GM23248 (cell line): ENCODE measurements around the gene SPATC1L. TPM values are rescaled to one million over a fixed set of nuclear protein-coding genes. Genes with fewer than 3 reads are reported as not detected.

Experiments
- DNase-seq: peaks from one replicate; pipeline ENCODE4 v3.0.0-alpha.2; 2015
- H2AFZ ChIP-seq: fragments of 200-600 bp; sonication (generic); 2 replicates; pipeline ENCODE4 v1.6.1; 2016; ENCODE audit warnings: antibody characterized with exemption
- H3F3A ChIP-seq: fragments of 200-600 bp; sonication (generic); 2 replicates; pipeline ENCODE4 v1.6.1; 2016; ENCODE audit warnings: mild to moderate bottlenecking, antibody characterized with exemption, mixed run types; ENCODE audit not compliant: insufficient read depth
- H3K27ac ChIP-seq: fragments of 200-600 bp; sonication (generic); 2 replicates; pipeline ENCODE4 v1.5.1; 2016; ENCODE audit warnings: mild to moderate bottlenecking
- H3K27me3 ChIP-seq: fragments of 200-600 bp; sonication (generic); replicated peaks from 2 replicates; pipeline ENCODE4 v1.6.1; 2016; ENCODE audit warnings: mild to moderate bottlenecking; ENCODE audit not compliant: insufficient read depth
- H3K36me3 ChIP-seq: fragments of 200-600 bp; sonication (generic); 2 replicates; pipeline ENCODE4 v1.6.1; 2016; ENCODE audit warnings: low read depth, mild to moderate bottlenecking
- H3K4me1 ChIP-seq: fragments of 200-600 bp; sonication (generic); 2 replicates; pipeline ENCODE4 v1.6.1; 2016; ENCODE audit warnings: mild to moderate bottlenecking; ENCODE audit not compliant: insufficient read depth
- H3K4me2 ChIP-seq: fragments of 200-600 bp; sonication (generic); one replicate; pipeline ENCODE4 v1.6.1; 2016; ENCODE audit warnings: mild to moderate bottlenecking; ENCODE audit not compliant: unreplicated experiment
- H3K4me3 ChIP-seq: fragments of 200-600 bp; sonication (generic); 2 replicates; pipeline ENCODE4 v1.5.1; 2016; ENCODE audit warnings: mild to moderate bottlenecking
- H3K79me2 ChIP-seq: fragments of 200-600 bp; sonication (generic); 2 replicates; pipeline ENCODE4 v1.6.1; 2016; ENCODE audit warnings: mild to moderate bottlenecking; ENCODE audit not compliant: insufficient read depth
- H3K9ac ChIP-seq: fragments of 200-600 bp; sonication (generic); 2 replicates; pipeline ENCODE4 v1.6.1; 2016; ENCODE audit warnings: mild to moderate bottlenecking
- H3K9me2 ChIP-seq: fragments of 200-600 bp; sonication (generic); 2 replicates; pipeline ENCODE4 v1.6.1; 2016; ENCODE audit warnings: mixed run types, mild to moderate bottlenecking, moderate library complexity; ENCODE audit not compliant: insufficient read depth
- H3K9me3 ChIP-seq: fragments of 200-600 bp; sonication (generic); one replicate; pipeline ENCODE4 v1.6.1; 2017; ENCODE audit warnings: low read depth
- H4K20me1 ChIP-seq: fragments of 200-600 bp; sonication (generic); 2 replicates; pipeline ENCODE4 v1.6.0; 2016; ENCODE audit not compliant: insufficient read depth
- EZH2 ChIP-seq: fragments of 200-600 bp; sonication (generic); IDR thresholded peaks from 2 replicates; pipeline ENCODE4 v1.6.1; 2018; ENCODE audit warnings: antibody characterized with exemption, mild to moderate bottlenecking; ENCODE audit not compliant: insufficient read depth, poor library complexity, severe bottlenecking
- EZH2phosphoT487 ChIP-seq: fragments of 200-600 bp; sonication (generic); IDR thresholded peaks from 2 replicates; pipeline ENCODE4 v1.6.1; 2018; ENCODE audit warnings: antibody characterized with exemption, moderate library complexity, mild to moderate bottlenecking, low read depth; ENCODE audit not compliant: insufficient read depth
- WGBS, 2 experiments: methylation state at CpG; one replicate each; pipeline ENCODE4 v1.1.6; 2015 to 2017; ENCODE audit warnings: low lambda C conversion rate in 2 of 2, low coverage in 1 of 2; ENCODE audit errors: missing lambda C conversion rate in 2 of 2; 5-methylcytosine and 5-hydroxymethylcytosine counted together
- in situ Hi-C: fragments of 300-500 bp; cut with MboI; formaldehyde crosslinking; loops from 2 replicates; pipeline ENCODE4 v1.15.0; 2020
- polyA plus RNA-seq: library from polyadenylated mRNA; unstranded; fragments of >200 nt; fragmentation: Nextera tagmentation; extraction: Ambion mirVana; gene quantifications from 2 replicates; pipeline ENCODE4 v1.2.1, GENCODE V29; 2016
- total RNA-seq: library from RNA; depleted of rRNA; stranded (reverse); fragments of >200 nt; shearing (Covaris generic); gene quantifications from 2 replicates; pipeline ENCODE4 v1.2.3, GENCODE V29; 2014; rRNA removed

Gene SPATC1L
- total and polyA plus RNA-seq, 2 experiments from 2014 or later: 5.2 to 15.7 TPM

DNA sequence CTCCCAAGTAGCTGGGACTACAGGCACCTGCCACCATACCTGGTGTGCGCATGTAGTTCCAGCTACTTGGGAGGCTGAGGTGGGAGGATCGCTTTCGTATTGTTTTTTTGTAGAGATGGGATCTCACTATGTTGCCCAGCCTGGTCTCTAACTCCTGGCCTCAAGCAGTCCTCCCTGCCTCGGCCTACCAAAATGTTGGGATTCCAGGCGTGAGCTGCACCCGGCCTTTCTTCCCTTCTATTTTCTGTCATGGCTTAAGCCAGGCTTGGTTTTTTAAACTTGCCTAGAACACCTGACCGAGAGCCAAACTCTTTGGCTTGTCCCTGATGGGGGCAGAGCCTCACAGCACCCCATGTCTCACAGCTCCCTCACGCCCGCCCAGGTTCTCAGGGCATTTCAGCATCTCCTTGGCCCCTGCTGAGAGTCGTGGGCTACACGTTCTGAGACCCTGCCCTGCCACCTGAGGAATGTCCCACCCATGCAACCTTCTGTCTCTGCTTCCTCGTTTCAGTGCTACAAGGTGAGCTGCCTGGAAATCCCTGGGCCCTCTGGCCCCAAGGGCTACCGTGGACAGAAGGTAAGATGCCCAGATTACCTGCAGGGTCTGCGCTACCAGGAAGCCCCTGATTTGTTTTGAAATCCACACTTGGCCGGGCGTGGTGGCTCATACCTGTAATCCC, 70.6 kb downstream of the SPATC1L start:
- H3K9ac ChIP-seq: no peak overlapping the region
- peaks cover 56% of the 10 kb centered on the region for H3K36me3 ChIP-seq
- 90 to 93% methylated on average over 16 of the region's 16 CpGs for WGBS, 2 experiments
- peaks cover 3% of the 10 kb centered on the region; the same call in 1 of the 2 replicates for H4K20me1 ChIP-seq
- TF ChIP-seq EZH2 (no peak), EZH2phosphoT487 (no peak)
- no peak overlapping the region for H3K4me3 ChIP-seq
- DNase-seq: no peak
- peaks cover 7% of the 10 kb centered on the region; the same call in 1 of the 2 replicates for H3K4me1 ChIP-seq
- peaks cover 93% of the 10 kb centered on the region for H3K79me2 ChIP-seq
- no peaks in the 10 kb centered on the region for H3K9me3 ChIP-seq
- H3K27ac ChIP-seq: no peak overlapping the region
- in situ Hi-C loops: loop anchor here (10.0 kb wide), 1 partner anchor 119 kb away; no protein-coding TSS in a partner anchor
- H3F3A ChIP-seq: peaks cover 28% of the 10 kb centered on the region
- H2AFZ ChIP-seq: no peak overlapping the region
- H3K9me2 ChIP-seq: no peaks in the 10 kb centered on the region
- no peaks in the 10 kb centered on the region for H3K27me3 ChIP-seq
- no peak overlapping the region for H3K4me2 ChIP-seq

DNA sequence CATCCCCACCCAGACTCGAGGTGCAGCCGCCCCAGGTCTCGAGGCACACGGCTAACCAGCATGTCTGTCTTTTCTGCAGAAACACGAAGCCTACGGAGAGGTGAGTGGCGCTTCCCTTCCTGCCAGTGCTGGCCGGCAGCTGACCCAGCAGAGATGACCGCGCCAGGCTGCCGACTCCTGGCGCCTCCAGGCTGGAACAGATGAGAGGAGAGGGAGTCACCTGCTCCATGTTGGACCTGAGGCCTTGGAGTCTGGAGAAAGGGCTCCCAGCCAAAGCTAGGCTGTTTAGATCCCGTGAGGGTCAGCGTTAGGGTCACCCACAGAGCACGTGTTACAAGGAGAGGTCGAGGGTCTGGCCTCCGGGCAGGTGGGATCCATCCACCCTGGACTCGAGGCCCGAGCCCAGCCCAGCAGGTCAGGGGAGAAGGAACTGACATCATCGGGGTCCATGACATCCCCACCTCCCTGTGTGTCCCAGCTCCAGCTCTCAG, 71.5 kb downstream of the SPATC1L start:
- Histone ChIP-seq H4K20me1 (peaks cover 8% of the 10 kb centered on the region; the same call in 1 of the 2 replicates), H3F3A (peaks cover 34% of the 10 kb centered on the region), H3K9me3 (no peaks in the 10 kb centered on the region), H3K27ac (no peak overlapping the region), H3K36me3 (peaks cover 60% of the 10 kb centered on the region), H3K4me1 (peaks cover 7% of the 10 kb centered on the region; the same call in 1 of the 2 replicates), H3K9ac (no peak overlapping the region), H3K27me3 (no peaks in the 10 kb centered on the region), H3K79me2 (peaks cover 98% of the 10 kb centered on the region), H2AFZ (no peak overlapping the region), H3K9me2 (no peaks in the 10 kb centered on the region), H3K4me3 (no peak overlapping the region), H3K4me2 (no peak overlapping the region)
- WGBS, 2 experiments: 95 to 96% methylated on average over 19 to 20 of the region's 20 CpGs
- in situ Hi-C loops: loop anchor here (10.0 kb wide), 1 partner anchor 118 kb away; no protein-coding TSS in a partner anchor
- TF ChIP-seq EZH2: no peak
- no peak for TF ChIP-seq EZH2phosphoT487
- no peak for DNase-seq

DNA sequence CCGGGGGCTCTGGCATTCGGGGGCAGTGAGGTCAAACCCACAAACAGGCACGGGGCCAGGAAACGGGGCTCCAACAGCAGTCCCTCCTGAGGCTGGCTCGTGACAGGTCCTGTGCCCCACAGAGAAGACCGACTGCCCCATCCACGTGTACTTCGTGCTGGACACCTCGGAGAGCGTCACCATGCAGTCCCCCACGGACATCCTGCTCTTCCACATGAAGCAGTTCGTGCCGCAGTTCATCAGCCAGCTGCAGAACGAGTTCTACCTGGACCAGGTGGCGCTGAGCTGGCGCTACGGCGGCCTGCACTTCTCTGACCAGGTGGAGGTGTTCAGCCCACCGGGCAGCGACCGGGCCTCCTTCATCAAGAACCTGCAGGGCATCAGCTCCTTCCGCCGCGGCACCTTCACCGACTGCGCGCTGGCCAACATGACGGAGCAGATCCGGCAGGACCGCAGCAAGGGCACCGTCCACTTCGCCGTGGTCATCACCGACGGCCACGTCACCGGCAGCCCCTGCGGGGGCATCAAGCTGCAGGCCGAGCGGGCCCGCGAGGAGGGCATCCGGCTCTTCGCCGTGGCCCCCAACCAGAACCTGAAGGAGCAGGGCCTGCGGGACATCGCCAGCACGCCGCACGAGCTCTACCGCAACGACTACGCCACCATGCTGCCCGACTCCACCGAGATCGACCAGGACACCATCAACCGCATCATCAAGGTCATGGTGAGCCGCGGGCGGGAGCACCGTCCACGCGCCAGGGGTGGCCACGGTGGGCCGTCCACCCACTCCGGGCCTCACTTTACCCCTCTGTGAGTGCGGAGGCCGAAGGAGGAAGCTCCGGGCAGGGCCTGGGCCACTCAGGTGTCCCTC, 72.2 kb downstream of the SPATC1L start:
- Histone ChIP-seq H3K9ac (no peak overlapping the region), H3K4me1 (peaks cover 7% of the 10 kb centered on the region; the same call in 1 of the 2 replicates), H3K9me2 (no peaks in the 10 kb centered on the region), H3K4me3 (no peak overlapping the region), H3K79me2 (peaks cover 98% of the 10 kb centered on the region), H3K4me2 (no peak overlapping the region), H3F3A (peaks cover 41% of the 10 kb centered on the region), H4K20me1 (peaks cover 8% of the 10 kb centered on the region), H3K27me3 (no peaks in the 10 kb centered on the region), H3K36me3 (peaks cover 57% of the 10 kb centered on the region), H2AFZ (no peak overlapping the region), H3K27ac (no peak overlapping the region), H3K9me3 (no peaks in the 10 kb centered on the region)
- TF ChIP-seq EZH2: no peak
- no peak for TF ChIP-seq EZH2phosphoT487
- no peak for DNase-seq
- WGBS, 2 experiments: 95% methylated on average over 64 to 69 of the region's 69 CpGs
- in situ Hi-C loops: loop anchor here (10.0 kb wide), 1 partner anchor 117 kb away; no protein-coding TSS in a partner anchor

DNA sequence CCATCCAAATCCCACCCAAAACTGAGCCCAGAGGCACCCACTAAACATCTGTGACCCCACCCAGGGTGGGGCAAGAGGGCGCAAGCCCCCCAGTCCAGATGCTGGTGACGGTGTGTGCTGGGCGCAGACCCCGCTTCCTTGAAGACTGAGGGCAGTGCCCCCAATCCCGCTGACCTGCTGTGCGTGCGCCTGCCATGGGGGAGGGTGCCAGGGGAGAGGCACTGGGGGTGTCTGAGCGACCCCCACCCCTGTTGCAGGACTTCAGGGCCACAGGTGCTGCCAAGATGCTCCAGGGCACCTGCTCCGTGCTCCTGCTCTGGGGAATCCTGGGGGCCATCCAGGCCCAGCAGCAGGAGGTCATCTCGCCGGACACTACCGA, 73.1 kb downstream of the SPATC1L start:
- H3K4me1 ChIP-seq: peaks cover 7% of the 10 kb centered on the region; the same call in 1 of the 2 replicates
- H4K20me1 ChIP-seq: peaks cover 8% of the 10 kb centered on the region
- H3K9me3 ChIP-seq: no peaks in the 10 kb centered on the region
- H3K27me3 ChIP-seq: no peaks in the 10 kb centered on the region
- peaks cover 48% of the 10 kb centered on the region for H3F3A ChIP-seq
- no peak overlapping the region for H3K9ac ChIP-seq
- in situ Hi-C loops: loop anchor here (10.0 kb wide), 1 partner anchor 116 kb away; no protein-coding TSS in a partner anchor
- 87 to 93% methylated on average over 9 to 12 of the region's 12 CpGs for WGBS, 2 experiments
- no peak overlapping the region for H2AFZ ChIP-seq
- H3K9me2 ChIP-seq: no peaks in the 10 kb centered on the region
- H3K4me2 ChIP-seq: no peak overlapping the region
- no peak overlapping the region for H3K27ac ChIP-seq
- no peak for DNase-seq
- no peak overlapping the region for H3K4me3 ChIP-seq
- TF ChIP-seq EZH2 (no peak), EZH2phosphoT487 (no peak)
- peaks cover 56% of the 10 kb centered on the region for H3K36me3 ChIP-seq
- peaks cover 98% of the 10 kb centered on the region for H3K79me2 ChIP-seq

Other genes with a start within 250 kb of the SPATC1L start
- 1,783 and 1,897 TPM in 2 replicates for gene COL6A1, start 202.7 kb downstream of the SPATC1L start, total RNA-seq
- 685 and 707 TPM in 2 replicates for gene COL6A1, start 202.7 kb downstream of the SPATC1L start, polyA plus RNA-seq
- gene COL6A2, start 86.3 kb downstream of the SPATC1L start, total RNA-seq: 1,939 and 2,103 TPM in 2 replicates
- gene COL6A2, start 86.3 kb downstream of the SPATC1L start, polyA plus RNA-seq: 650 and 676 TPM in 2 replicates
- gene FTCD, start 28.9 kb downstream of the SPATC1L start, total RNA-seq: not detected in 2 replicates
- gene FTCD, start 28.9 kb downstream of the SPATC1L start, polyA plus RNA-seq: not detected in 2 replicates
- gene LSS, start 44.3 kb upstream of the SPATC1L start, total RNA-seq: 41.1 and 45.7 TPM in 2 replicates
- gene LSS, start 44.3 kb upstream of the SPATC1L start, polyA plus RNA-seq: 26.8 and 28.0 TPM in 2 replicates
- 56.1 and 64.1 TPM in 2 replicates for gene MCM3AP, start 101.2 kb upstream of the SPATC1L start, total RNA-seq
- gene MCM3AP, start 101.2 kb upstream of the SPATC1L start, polyA plus RNA-seq: 30.9 and 32.7 TPM in 2 replicates
- gene YBEY, start 101.9 kb upstream of the SPATC1L start, total RNA-seq: 16.4 and 21.2 TPM in 2 replicates
- gene YBEY, start 101.9 kb upstream of the SPATC1L start, polyA plus RNA-seq: 17.5 and 19.1 TPM in 2 replicates
- gene C21orf58, start 139.4 kb upstream of the SPATC1L start, total RNA-seq: 4.2 and 7.0 TPM in 2 replicates
- 3.2 and 3.7 TPM in 2 replicates for gene C21orf58, start 139.4 kb upstream of the SPATC1L start, polyA plus RNA-seq
- gene PCNT, start 139.7 kb upstream of the SPATC1L start, total RNA-seq: 14.9 and 26.7 TPM in 2 replicates
- 21.8 and 23.8 TPM in 2 replicates for gene PCNT, start 139.7 kb upstream of the SPATC1L start, polyA plus RNA-seq